Measurements from ENCODE around the gene TGFBI.

The TGFBI gene

GRCh38 chr5:136037001-136037705 lies 8.4 kb downstream of the TGFBI start:
- no peaks in the 10 kb centered on the region for H4K20me1 ChIP-seq (ENCODE audit: insufficient read depth, low read length)
- no peak overlapping the region for H2AFZ ChIP-seq (ENCODE audit: low read length)
- peaks cover 13% of the 10 kb centered on the region for H3K4me1 ChIP-seq (ENCODE audit: insufficient read depth, low read length, severe bottlenecking)
- no peak overlapping the region for H3K4me3 ChIP-seq (ENCODE audit: low read depth, low read length, poor library complexity, severe bottlenecking)
- no peak overlapping the region for H3K9ac ChIP-seq (ENCODE audit: low read length)
- no peaks in the 10 kb centered on the region for H3K9me3 ChIP-seq (ENCODE audit: low read length)
- peak overlapping the region; percentile 16; the same call in 1 of the 2 replicates for H3K4me2 ChIP-seq (ENCODE audit: low read length)
- H3K27ac ChIP-seq (ENCODE audit: low read depth, low read length, poor library complexity, severe bottlenecking) = peak overlapping the region; percentile 51
- TF ChIP-seq CTCF (IDR thresholded peaks at IDR 0.05; ENCODE audit: low read length) = no peak
- no peaks in the 10 kb centered on the region for H3F3A ChIP-seq (ENCODE audit: insufficient read depth, low read length)
- H3K36me3 ChIP-seq (ENCODE audit: insufficient read depth, low read length) = no peaks in the 10 kb centered on the region
- H3K9me2 ChIP-seq (ENCODE audit: low read depth, low read length) = no peaks in the 10 kb centered on the region
- H3K27me3 ChIP-seq (ENCODE audit: insufficient read depth, low read length) = no peaks in the 10 kb centered on the region
- H3K79me2 ChIP-seq (ENCODE audit: insufficient read depth, low read length) = no peaks in the 10 kb centered on the region

- Histone ChIP-seq H3K79me2 (ENCODE audit: insufficient read depth, low read length) (no peaks in the 10 kb centered on the region), H3K9ac (ENCODE audit: low read length) (no peak overlapping the region), H3K4me2 (ENCODE audit: low read length) (no peak overlapping the region), H4K20me1 (ENCODE audit: insufficient read depth, low read length) (no peaks in the 10 kb centered on the region), H3K9me2 (ENCODE audit: low read depth, low read length) (no peaks in the 10 kb centered on the region), H3K27ac (ENCODE audit: low read depth, low read length, poor library complexity, severe bottlenecking) (no peak overlapping the region), H3F3A (ENCODE audit: insufficient read depth, low read length) (no peaks in the 10 kb centered on the region), H3K9me3 (ENCODE audit: low read length) (no peaks in the 10 kb centered on the region), H3K27me3 (ENCODE audit: insufficient read depth, low read length) (no peaks in the 10 kb centered on the region), H3K4me1 (ENCODE audit: insufficient read depth, low read length, severe bottlenecking) (peaks cover 13% of the 10 kb centered on the region), H3K36me3 (ENCODE audit: insufficient read depth, low read length) (no peaks in the 10 kb centered on the region), H2AFZ (ENCODE audit: low read length) (no peak overlapping the region), H3K4me3 (ENCODE audit: low read depth, low read length, poor library complexity, severe bottlenecking) (no peak overlapping the region)
- TF ChIP-seq EZH2 (IDR thresholded peaks at IDR 0.05; ENCODE audit: borderline replicate concordance, low read length) (no peak), CTCF (IDR thresholded peaks at IDR 0.05; ENCODE audit: low read length) (no peak)
Observed at GRCh38 chr5:136038635-136039034, 9.8 kb downstream of the TGFBI start.

GRCh38 chr5:136039202-136039601 lies 10.4 kb downstream of the TGFBI start:
- no peaks in the 10 kb centered on the region for H3K9me3 ChIP-seq (ENCODE audit: low read length)
- H3K36me3 ChIP-seq (ENCODE audit: insufficient read depth, low read length) = no peaks in the 10 kb centered on the region
- H3K4me2 ChIP-seq (ENCODE audit: low read length) = no peak overlapping the region
- H3K4me1 ChIP-seq (ENCODE audit: insufficient read depth, low read length, severe bottlenecking) = peaks cover 13% of the 10 kb centered on the region
- no peaks in the 10 kb centered on the region for H3K27me3 ChIP-seq (ENCODE audit: insufficient read depth, low read length)
- H3K4me3 ChIP-seq (ENCODE audit: low read depth, low read length, poor library complexity, severe bottlenecking) = no peak overlapping the region
- H3K27ac ChIP-seq (ENCODE audit: low read depth, low read length, poor library complexity, severe bottlenecking) = no peak overlapping the region
- no peaks in the 10 kb centered on the region for H3K79me2 ChIP-seq (ENCODE audit: insufficient read depth, low read length)
- no peak overlapping the region for H3K9ac ChIP-seq (ENCODE audit: low read length)
- no peaks in the 10 kb centered on the region for H3K9me2 ChIP-seq (ENCODE audit: low read depth, low read length)
- H3F3A ChIP-seq (ENCODE audit: insufficient read depth, low read length) = no peaks in the 10 kb centered on the region
- no peaks in the 10 kb centered on the region for H4K20me1 ChIP-seq (ENCODE audit: insufficient read depth, low read length)
- no peak for TF ChIP-seq CTCF (IDR thresholded peaks at IDR 0.05; ENCODE audit: low read length)
- TF ChIP-seq EZH2 (IDR thresholded peaks at IDR 0.05; ENCODE audit: borderline replicate concordance, low read length) = no peak
- H2AFZ ChIP-seq (ENCODE audit: low read length) = no peak overlapping the region

Data from OCI-LY1 (cell line).